K562 (cell line): ENCODE data around the gene PSMD13. TPM values are rescaled to one million over a fixed set of nuclear protein-coding genes. Genes with fewer than 3 reads are reported as not detected.
A peak's percentile ranks its signal among the peaks of the same experiment; 100 is the strongest.

Source experiments
- AFF1 ChIP-seq, 2 experiments: fragments of 450-650 bp; IDR thresholded peaks; 2 replicates each; pipeline ENCODE4 v1.6.1; 2018; ENCODE audit warnings: mild to moderate bottlenecking in 2 of 2, low read depth in 1 of 2; ENCODE audit not compliant: partially characterized antibody in 2 of 2
- BDP1 ChIP-seq: IDR thresholded peaks from 3 replicates; pipeline ENCODE4 v1.6.1; 2011; ENCODE audit not compliant: insufficient read length, insufficient read depth
- ELF2 ChIP-seq: fragments of 250-450 bp; sonication (Bioruptor Pico); IDR thresholded peaks from 2 replicates; pipeline ENCODE4 v1.5.0; 2021; ENCODE audit warnings: mild to moderate bottlenecking
- ELK3 ChIP-seq: fragments of 450-650 bp; formaldehyde crosslinking; IDR thresholded peaks from 2 replicates; pipeline ENCODE4 v1.4.0; 2020; ENCODE audit warnings: mild to moderate bottlenecking
- GTF2F1 ChIP-seq: IDR thresholded peaks from 2 replicates; pipeline ENCODE4 v1.6.1; 2011; ENCODE audit warnings: low read depth, low read length, improper control_type of control experiment
- HINFP ChIP-seq: fragments of 450-650 bp; conservative IDR thresholded peaks from 2 replicates; pipeline ENCODE4 v1.6.1; 2016; ENCODE audit warnings: missing genetic modification characterization, low read depth, mild to moderate bottlenecking, control low read depth, missing compliant biosample characterization
- IRF2 ChIP-seq: sonication (generic); formaldehyde crosslinking; IDR thresholded peaks from 2 replicates; pipeline ENCODE4 v1.8.1; 2022; ENCODE audit warnings: mild to moderate bottlenecking, missing genetic modification reagents
- MCM5 ChIP-seq: fragments of 450-650 bp; IDR thresholded peaks from 2 replicates; pipeline ENCODE4 v1.6.1; 2016; ENCODE audit warnings: low read depth
- NCOA1 ChIP-seq: fragments of 450-650 bp; IDR thresholded peaks from 2 replicates; pipeline ENCODE4 v1.6.1; 2016; ENCODE audit warnings: low read depth
- SFPQ ChIP-seq: fragments of 200-400 bp; formaldehyde crosslinking; IDR thresholded peaks from 2 replicates; pipeline ENCODE4 v1.6.1; 2017; ENCODE audit warnings: mild to moderate bottlenecking, low read depth, low read length, moderate library complexity
- SMARCA5 ChIP-seq: fragments of 450-650 bp; IDR thresholded peaks from 2 replicates; pipeline ENCODE4 v1.6.1; 2016
- TAF15 ChIP-seq: fragments of 200-400 bp; formaldehyde crosslinking; IDR thresholded peaks from 2 replicates; pipeline ENCODE4 v1.6.1; 2017; ENCODE audit warnings: mild to moderate bottlenecking, low read depth, low read length, moderate library complexity
- XRCC3 ChIP-seq: fragments of 450-650 bp; IDR thresholded peaks from 2 replicates; pipeline ENCODE4 v1.6.1; 2017; ENCODE audit warnings: mild to moderate bottlenecking, moderate library complexity
- ZNF512 ChIP-seq: IDR thresholded peaks from 2 replicates; pipeline ENCODE4 v1.6.1; 2016; ENCODE audit warnings: missing genetic modification characterization, missing compliant biosample characterization
- polyA plus RNA-seq, 8 experiments: library from polyadenylated mRNA; depleted of rRNA in 4 of 8; stranded (reverse) in 5 of 8; unstranded in 3 of 8; fragments of >200 nt; fragmentation: Nextera tagmentation in 2 of 8; fragmentation: Illumina TruSeq in 1 of 8; extraction: Ambion mirVana in 2 of 8; extraction: Trizol in 1 of 8; gene quantifications; 2 replicates each; pipeline versions ENCODE4 v1.2.1 to v1.2.3, GENCODE V29; 2011 to 2014; ENCODE audit warnings: inconsistent platforms in 1 of 8, missing spikeins in 1 of 8
- total RNA-seq, 7 experiments: library from RNA; depleted of rRNA in 6 of 7; stranded (reverse); fragments of >200 nt in 6 of 7; fragmentation: Illumina TruSeq in 2 of 7; extraction: Trizol in 2 of 7; gene quantifications; 2 replicates each; pipeline versions ENCODE4 v1.2.1 to v1.2.3, GENCODE V29; 2011 to 2021; ENCODE audit warnings: low replicate concordance in 1 of 7

The PSMD13 gene
- total and polyA plus RNA-seq, 9 of the 15 experiments (the other 6 are each of a cell fraction or from before 2014, with no cell fraction given): 185 to 383 (median 267) TPM

GRCh38 chr11:269146-269890, 32.5 kb downstream of the PSMD13 start (continued):
- TF ChIP-seq IRF2 (CRISPR knock-in tag): no peak
- TF ChIP-seq MCM5: no peak
- no peak for TF ChIP-seq XRCC3
- TF ChIP-seq HINFP (tag): no peak
- no peak for TF ChIP-seq ELF2 (CRISPR knock-in tag)
- no peak for TF ChIP-seq GTF2F1
- TF ChIP-seq ZNF512: no peak
- TF ChIP-seq BDP1: no peak
- no peak for TF ChIP-seq TAF15
- peak; percentile 73 to 91 for TF ChIP-seq AFF1 (IDR thresholded peaks at IDR 0.05; ENCODE audit: low read depth in 1 of 2, partially characterized antibody in 2 of 2)
- no peak for TF ChIP-seq SMARCA5
- no peak for TF ChIP-seq ELK3 (CRISPR knock-in tag)
- 0 out of 2 replicates have a peak, but pooled peaks have one; percentile 21 for TF ChIP-seq NCOA1
- TF ChIP-seq SFPQ: no peak
